OCI-M2 (cell line): Measurements from ENCODE around the gene HCLS1.
"Not testable (repeated sequence)": the region's sequence is repeated elsewhere in the genome, so short reads cannot be mapped to it uniquely, and the experiment has no call there.

ENCODE experiments used
- DNase-seq: peaks from one replicate; lab custom pipeline; 2025; ENCODE audit not compliant: unreplicated experiment; lab: John Stamatoyannopoulos, UW

HCLS1 gene

GRCh38 chr3:121660356-121661171, at the start of gene HCLS1:
Gene HCLS1, minus strand, starts transcription at chr3:121660903. Its CDS starts 2,556 bp downstream, at chr3:121658347.
- peak; percentile 49 for DNase-seq

- no peak for DNase-seq
Measured at GRCh38 chr3:121710347-121710746, 49.6 kb upstream of the HCLS1 start.

- no peak for DNase-seq
Measured at GRCh38 chr3:121707531-121708273, 47.0 kb upstream of the HCLS1 start.

- no peak for DNase-seq
Measured at GRCh38 chr3:121705541-121705940, 44.8 kb upstream of the HCLS1 start.

GRCh38 chr3:121703973-121704372, 43.3 kb upstream of the HCLS1 start:
- DNase-seq = no peak

- no peak for DNase-seq
Measured at GRCh38 chr3:121698901-121699300, 38.2 kb upstream of the HCLS1 start.

- no peak for DNase-seq
Measured at GRCh38 chr3:121698476-121698875, 37.8 kb upstream of the HCLS1 start.

- DNase-seq = no peak
Measured at GRCh38 chr3:121696186-121696585, 35.5 kb upstream of the HCLS1 start.

GRCh38 chr3:121692010-121692699, 31.5 kb upstream of the HCLS1 start:
- DNase-seq = no peak

- DNase-seq = no peak
Measured at GRCh38 chr3:121690777-121691405, 30.2 kb upstream of the HCLS1 start.

- DNase-seq = not testable (repeated sequence)
Measured at GRCh38 chr3:121688747-121689146, 28.0 kb upstream of the HCLS1 start.

GRCh38 chr3:121681792-121682191, 21.1 kb upstream of the HCLS1 start:
- DNase-seq = no peak

- DNase-seq = no peak
Measured at GRCh38 chr3:121677141-121677540, 16.4 kb upstream of the HCLS1 start.

- DNase-seq = no peak
Measured at GRCh38 chr3:121670676-121671075, 10.0 kb upstream of the HCLS1 start.

- no peak for DNase-seq
Measured at GRCh38 chr3:121667333-121667732, 6.6 kb upstream of the HCLS1 start.

- DNase-seq = no peak
Measured at GRCh38 chr3:121665488-121665887, 4.8 kb upstream of the HCLS1 start.

GRCh38 chr3:121663171-121663847, 2.6 kb upstream of the HCLS1 start:
- DNase-seq = no peak

- no peak for DNase-seq
Measured at GRCh38 chr3:121662742-121663141, 2.0 kb upstream of the HCLS1 start.

GRCh38 chr3:121661376-121661775, 673 bp upstream of the HCLS1 start:
- DNase-seq = no peak

- DNase-seq = no peak
Measured at GRCh38 chr3:121659586-121659985, 1.1 kb downstream of the HCLS1 start.
